Measurements from ENCODE around the gene UBE2E2.

Gene UBE2E2

GRCh38 chr3:23487015-23487414 is 283.9 kb downstream of the UBE2E2 start:
- no peak for DNase-seq

- no peak for DNase-seq
Observed at GRCh38 chr3:23488618-23489017, 285.5 kb downstream of the UBE2E2 start.

GRCh38 chr3:23489300-23490158 is 286.4 kb downstream of the UBE2E2 start:
- peak; percentile 11 for DNase-seq

GRCh38 chr3:23490459-23490858 is 287.3 kb downstream of the UBE2E2 start:
- peak; percentile 12 for DNase-seq

- DNase-seq, result no peak
Observed at GRCh38 chr3:23492057-23492456, 288.9 kb downstream of the UBE2E2 start.

- DNase-seq, result no peak
Observed at GRCh38 chr3:23493889-23494288, 290.8 kb downstream of the UBE2E2 start.

- no peak for DNase-seq
Observed at GRCh38 chr3:23494967-23495366, 291.8 kb downstream of the UBE2E2 start.

- no peak for DNase-seq
Observed at GRCh38 chr3:23495507-23495906, 292.4 kb downstream of the UBE2E2 start.

- no peak for DNase-seq
Observed at GRCh38 chr3:23496165-23496564, 293.0 kb downstream of the UBE2E2 start.

GRCh38 chr3:23497156-23497555 is 294.0 kb downstream of the UBE2E2 start:
- no peak for DNase-seq

- DNase-seq, result no peak
Observed at GRCh38 chr3:23501201-23501802, 298.2 kb downstream of the UBE2E2 start.

GRCh38 chr3:23508464-23508863 is 305.3 kb downstream of the UBE2E2 start:
- no peak for DNase-seq

- DNase-seq, result no peak
Observed at GRCh38 chr3:23518441-23518840, 315.3 kb downstream of the UBE2E2 start.

- no peak for DNase-seq
Observed at GRCh38 chr3:23519314-23520208, 316.4 kb downstream of the UBE2E2 start.

- no peak for DNase-seq
Observed at GRCh38 chr3:23527326-23527725, 324.2 kb downstream of the UBE2E2 start.

- no peak for DNase-seq
Observed at GRCh38 chr3:23533596-23533995, 330.5 kb downstream of the UBE2E2 start.

GRCh38 chr3:23533996-23534395 is 330.9 kb downstream of the UBE2E2 start:
- no peak for DNase-seq

GRCh38 chr3:23537101-23537551 is 334.0 kb downstream of the UBE2E2 start:
- DNase-seq, result no peak

- DNase-seq, result no peak
Observed at GRCh38 chr3:23539185-23539584, 336.1 kb downstream of the UBE2E2 start.

GRCh38 chr3:23540600-23540999 is 337.5 kb downstream of the UBE2E2 start:
- no peak for DNase-seq

GRCh38 chr3:23542079-23542478 is 339.0 kb downstream of the UBE2E2 start:
- no peak for DNase-seq

- DNase-seq, result no peak
Observed at GRCh38 chr3:23546181-23546580, 343.1 kb downstream of the UBE2E2 start.

GRCh38 chr3:23547905-23548650 is 345.0 kb downstream of the UBE2E2 start:
- DNase-seq, result no peak

All from MV-4-11 (cell line).